GM13976 (cell line): ENCODE results near the gene KCNAB2.

Experiments
- DNase-seq: peaks from one replicate; pipeline ENCODE4 v3.0.0; 2012; ENCODE audit warnings: low spot score
- in situ Hi-C: fragments of 300-500 bp; cut with MboI; formaldehyde crosslinking; loops from one replicate; pipeline ENCODE4 v1.12.0; 2022; ENCODE audit warnings: low sequenced_read_pairs, mixed read lengths, inconsistent platforms; ENCODE audit not compliant: unreplicated experiment
- TF ChIP-seq, protein P1 (sequence below): IDR thresholded peaks from 2 replicates; pipeline ENCODE4 v1.5.1; 2012; ENCODE audit warnings: borderline replicate concordance, mild to moderate bottlenecking; ENCODE audit not compliant: insufficient read depth; ENCODE audit errors: extremely low read depth, missing control alignments, control extremely low read depth

The KCNAB2 gene

GRCh38 chr1:6087958-6088357 is 42.3 kb downstream of the KCNAB2 start:
- in situ Hi-C loops: no loop called here
- TF ChIP-seq, protein P1, sequence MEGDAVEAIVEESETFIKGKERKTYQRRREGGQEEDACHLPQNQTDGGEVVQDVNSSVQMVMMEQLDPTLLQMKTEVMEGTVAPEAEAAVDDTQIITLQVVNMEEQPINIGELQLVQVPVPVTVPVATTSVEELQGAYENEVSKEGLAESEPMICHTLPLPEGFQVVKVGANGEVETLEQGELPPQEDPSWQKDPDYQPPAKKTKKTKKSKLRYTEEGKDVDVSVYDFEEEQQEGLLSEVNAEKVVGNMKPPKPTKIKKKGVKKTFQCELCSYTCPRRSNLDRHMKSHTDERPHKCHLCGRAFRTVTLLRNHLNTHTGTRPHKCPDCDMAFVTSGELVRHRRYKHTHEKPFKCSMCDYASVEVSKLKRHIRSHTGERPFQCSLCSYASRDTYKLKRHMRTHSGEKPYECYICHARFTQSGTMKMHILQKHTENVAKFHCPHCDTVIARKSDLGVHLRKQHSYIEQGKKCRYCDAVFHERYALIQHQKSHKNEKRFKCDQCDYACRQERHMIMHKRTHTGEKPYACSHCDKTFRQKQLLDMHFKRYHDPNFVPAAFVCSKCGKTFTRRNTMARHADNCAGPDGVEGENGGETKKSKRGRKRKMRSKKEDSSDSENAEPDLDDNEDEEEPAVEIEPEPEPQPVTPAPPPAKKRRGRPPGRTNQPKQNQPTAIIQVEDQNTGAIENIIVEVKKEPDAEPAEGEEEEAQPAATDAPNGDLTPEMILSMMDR: no peak
- DNase-seq: no peak

GRCh38 chr1:6088956-6089355 is 43.3 kb downstream of the KCNAB2 start:
- TF ChIP-seq, protein P1: no peak
- in situ Hi-C loops: no loop called here
- DNase-seq: no peak

DNA sequence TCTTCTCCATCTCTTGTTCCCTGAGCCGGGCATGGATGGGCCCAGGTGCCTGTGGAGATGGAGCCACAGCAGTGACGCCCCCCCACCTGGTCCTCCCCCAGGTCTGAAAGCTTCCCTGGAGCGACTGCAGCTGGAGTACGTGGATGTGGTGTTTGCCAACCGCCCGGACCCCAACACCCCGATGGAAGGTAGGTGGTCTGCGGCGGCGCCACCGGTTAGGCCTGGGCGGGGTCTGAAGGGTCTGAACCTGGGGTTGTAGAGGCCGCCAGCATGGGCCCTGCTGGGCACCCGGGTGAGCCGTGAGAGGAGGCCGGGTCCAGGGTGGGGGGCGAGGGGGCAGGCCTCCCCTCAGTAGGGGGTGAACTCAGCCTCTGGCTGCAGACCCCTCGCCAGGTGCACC is 44.6 kb downstream of the KCNAB2 start:
- in situ Hi-C loops: no loop called here
- DNase-seq: no peak
- TF ChIP-seq, protein P1: no peak

DNA sequence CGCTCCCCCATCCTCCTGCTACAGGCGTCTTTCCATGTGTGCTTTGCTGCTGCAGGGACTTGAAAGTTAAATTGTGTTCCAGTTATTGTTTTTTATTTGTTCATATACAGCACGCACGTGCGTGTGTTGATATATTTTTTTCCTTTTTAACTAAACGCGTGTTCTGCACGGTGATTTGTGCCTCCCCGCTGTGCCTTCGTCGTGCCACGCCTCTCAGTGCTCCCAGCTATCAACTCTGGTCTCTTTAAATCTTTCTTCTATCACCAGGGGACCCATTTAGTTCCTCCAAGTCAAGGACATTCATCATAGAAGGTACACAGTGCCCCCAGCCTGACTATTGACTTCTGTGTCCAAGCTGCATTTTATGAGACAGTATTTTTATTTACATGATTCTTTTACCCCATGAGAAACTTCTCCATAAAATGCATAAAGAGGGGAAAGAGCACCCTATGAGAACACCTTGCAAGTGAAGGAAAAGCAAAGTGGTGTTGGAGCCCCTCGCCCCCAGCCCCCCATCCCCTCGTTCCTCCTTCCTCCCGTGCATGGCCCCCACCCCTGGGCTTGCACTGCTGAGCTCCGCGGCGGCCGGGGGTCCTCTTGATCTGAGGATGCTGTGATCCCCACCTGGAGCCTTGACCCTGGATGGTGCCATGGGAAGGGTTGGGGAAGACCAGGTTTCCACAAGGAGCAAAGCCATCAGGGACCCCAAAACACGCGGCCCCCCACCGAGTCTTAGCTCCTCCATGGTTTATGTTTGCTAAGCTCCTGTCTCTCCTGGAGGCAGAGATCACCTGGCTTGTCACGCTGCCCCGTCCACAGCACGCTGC is 45.5 kb downstream of the KCNAB2 start:
- in situ Hi-C loops: no loop called here

DNA sequence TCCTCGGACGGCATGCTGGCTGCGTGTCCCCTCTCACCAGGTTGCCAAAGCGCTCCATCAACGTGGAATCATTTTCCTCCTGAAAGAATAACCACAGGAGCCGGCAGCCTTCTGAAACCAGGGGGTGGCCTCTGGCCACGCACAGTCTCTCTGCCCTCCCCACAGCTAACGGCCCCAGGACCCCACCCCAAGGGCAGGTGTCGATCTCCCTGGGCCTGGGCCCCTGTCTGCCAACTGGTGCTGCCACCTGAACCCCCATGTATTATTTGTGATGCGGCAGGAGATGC is 46.1 kb downstream of the KCNAB2 start:
- TF ChIP-seq, protein P1: no peak
- in situ Hi-C loops: no loop called here
- DNase-seq: no peak

More for the DNA sequence above, 45.5 kb downstream of the KCNAB2 start:
- DNase-seq: no peak
- TF ChIP-seq, protein P1: no peak

DNA sequence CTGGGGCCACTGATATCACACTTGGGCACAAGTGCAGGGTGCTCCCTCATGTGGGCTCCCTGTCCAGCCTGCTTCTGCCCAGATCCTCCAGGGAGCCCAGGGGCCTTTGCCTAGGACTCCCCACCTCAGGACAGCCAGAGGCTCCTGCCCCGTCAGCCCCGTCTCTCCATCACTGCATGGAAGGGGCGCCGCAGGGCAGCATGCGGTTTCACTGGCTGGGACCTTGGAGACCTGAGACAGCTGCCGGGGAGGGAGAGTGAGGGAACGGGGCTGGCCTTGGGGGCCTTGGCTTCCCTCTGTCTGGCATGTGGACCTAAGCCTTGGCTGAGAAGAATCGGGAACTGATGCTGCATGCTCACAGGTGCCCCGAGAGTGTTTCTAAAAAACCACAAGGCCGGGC is 46.5 kb downstream of the KCNAB2 start:
- DNase-seq: no peak
- TF ChIP-seq, protein P1: no peak
- in situ Hi-C loops: no loop called here
